Left colon (tissue), 2 donors: ENCODE measurements around the gene DRGX. TPM values are rescaled to one million over a fixed set of nuclear protein-coding genes. Genes with fewer than 3 reads are reported as not detected.

Source experiments
- ATAC-seq: fragments of 200-7000 bp; cut with Tn5 transposase; one replicate; pipeline ENCODE4 v1.9.1; 2020; ENCODE audit warnings: mild to moderate bottlenecking, moderate library complexity
- DNase-seq, 2 donors: peaks; one replicate each; pipeline ENCODE4 v3.0.0-alpha.2; 2020
- intact Hi-C, 2 donors: fragments of 100-400 bp; cut with DNase I in 1 of 2; cut with micrococcal nuclease in 1 of 2; formaldehyde crosslinking; loops; one replicate each; pipeline versions ENCODE4 v1.11.2 to v1.14.0; 2022; cut with DNase I, micrococcal nuclease
- total RNA-seq, 2 donors: library from RNA; stranded (reverse); fragmentation: NEBNext Ultra II Directional; extraction: Animal tissue kit (Norgen Biotek cat#: 25700); gene quantifications; one replicate each; pipeline ENCODE4 v1.2.1, GENCODE V29; 2021
- donor health status: DM: no; HTN: no; CAD: no.
- donor health status: DM: yes; HTN: yes; CAD: no.

The DRGX gene
- total RNA-seq, 2 donors from 2014 or later: 0.11 TPM; not detected in 1

DNA sequence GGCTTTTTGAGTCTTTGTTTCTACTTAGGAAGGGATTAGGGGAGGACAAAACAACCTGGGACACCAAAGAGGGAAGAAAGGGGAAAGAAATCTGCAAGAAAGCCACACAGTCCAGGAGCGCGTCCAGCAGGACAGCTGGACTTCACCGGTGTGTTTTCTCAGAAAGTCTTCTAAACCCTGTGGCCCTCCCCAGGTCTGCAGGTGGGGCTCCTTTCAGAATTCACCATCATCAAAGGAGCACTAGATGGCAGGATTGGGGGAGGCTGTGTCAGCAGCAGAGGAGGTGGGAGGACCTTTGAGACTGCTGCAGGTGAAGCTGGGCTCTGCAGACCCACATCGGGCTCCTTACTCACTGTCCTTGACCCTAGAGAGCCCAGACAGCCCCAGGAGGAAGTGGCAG lies 13.9 kb upstream of the DRGX start:
- DNase-seq: no peak
- no peak for ATAC-seq
- intact Hi-C loops: loop anchor here in 1 of 2 donors (10.0 kb wide), 1 partner anchor 105 kb away; no protein-coding TSS in a partner anchor

DNA sequence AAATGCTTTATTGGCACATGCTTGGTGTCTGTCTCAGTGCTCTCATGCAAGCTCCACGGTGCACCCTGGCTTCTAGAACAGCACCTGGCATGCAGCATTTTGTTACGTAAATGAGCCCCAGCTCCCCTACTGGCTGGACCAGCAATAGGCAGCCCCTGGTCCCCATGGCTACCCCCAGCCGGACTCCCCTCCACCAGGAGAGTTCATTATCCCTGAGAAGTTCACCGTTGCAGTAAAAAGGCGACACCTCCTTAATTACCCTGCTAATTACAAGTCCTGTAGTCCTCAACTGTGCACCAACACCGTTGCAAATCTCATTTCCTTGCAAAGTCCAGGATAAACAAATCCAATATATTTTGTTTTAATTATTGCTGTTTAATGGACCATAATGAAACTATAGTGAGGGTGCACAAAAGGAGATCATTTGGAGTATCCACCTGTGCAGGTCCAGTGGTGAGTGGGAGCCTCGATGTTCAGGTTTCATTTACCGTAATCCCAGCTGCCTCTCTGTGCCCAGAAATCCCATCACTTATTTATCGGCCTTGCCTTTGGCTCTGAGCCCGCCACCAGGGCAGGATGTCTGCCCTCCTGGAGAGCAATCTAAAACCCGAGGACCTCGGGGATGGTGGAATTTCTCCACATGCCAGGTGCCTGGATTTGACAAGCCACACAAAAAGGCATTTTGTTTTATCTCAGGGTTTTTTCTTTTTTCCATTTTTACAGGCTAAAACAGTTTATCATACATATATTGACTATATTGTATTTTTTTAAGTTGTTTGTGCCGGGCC lies 12.8 kb upstream of the DRGX start:
- DNase-seq (no peak), ATAC-seq (no peak)
- intact Hi-C loops: loop anchor here in 1 of 2 donors (10.0 kb wide), 1 partner anchor 106 kb away; no protein-coding TSS in a partner anchor

DNA sequence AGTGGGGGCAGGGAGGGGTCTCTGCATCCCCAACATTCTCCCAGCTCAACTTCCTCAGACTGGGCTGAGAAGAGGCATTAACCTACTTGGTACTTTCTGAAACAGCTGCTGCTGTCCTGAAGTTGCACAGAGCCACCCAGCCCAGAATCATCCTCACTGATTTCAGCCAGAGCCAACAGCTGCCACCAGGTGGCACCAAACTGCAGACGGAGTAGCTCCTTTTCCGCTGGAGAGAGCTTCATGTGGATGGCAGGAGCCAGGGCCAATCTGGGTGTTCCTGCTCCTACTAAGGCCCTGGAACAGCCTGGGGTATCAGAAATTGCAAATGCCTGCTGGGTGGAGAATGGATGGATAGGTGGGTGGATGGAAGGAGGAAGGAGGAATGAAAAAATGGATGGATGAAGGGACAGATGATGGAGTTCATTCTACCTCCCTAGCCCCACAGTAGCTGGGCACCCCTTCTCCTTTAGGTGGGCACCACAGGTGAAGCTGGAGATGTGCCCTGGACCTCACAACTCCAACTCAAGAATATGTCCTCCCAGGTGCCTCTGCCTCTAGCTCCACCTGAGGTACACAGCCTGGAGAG lies 11.8 kb upstream of the DRGX start:
- intact Hi-C loops: loop anchor here in 1 of 2 donors (10.0 kb wide), 1 partner anchor 107 kb away; no protein-coding TSS in a partner anchor
- ATAC-seq (peak; percentile 91), DNase-seq (peak; percentile 53 to 87)

DNA sequence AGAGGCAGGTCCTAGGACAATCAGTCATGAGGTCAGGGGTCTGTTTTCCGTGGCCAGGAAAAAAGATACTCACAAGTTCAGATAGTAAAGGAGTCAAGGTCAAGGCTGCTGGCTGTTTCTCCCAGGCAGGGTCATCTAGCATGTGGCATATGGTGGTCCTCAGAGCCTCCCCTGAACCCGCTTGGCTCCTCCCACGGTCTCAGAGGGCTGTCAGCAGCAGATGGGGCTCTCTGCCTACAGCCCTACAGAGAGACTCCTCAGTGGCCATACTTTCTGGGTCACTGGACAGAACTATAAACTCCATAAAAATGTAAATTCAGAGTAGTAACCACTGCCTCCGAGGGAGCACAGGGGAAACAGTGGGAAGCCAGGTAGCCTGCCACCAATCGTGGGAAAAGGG lies 11.3 kb upstream of the DRGX start:
- DNase-seq: no peak
- intact Hi-C loops: loop anchor here in 1 of 2 donors (10.0 kb wide), 1 partner anchor 108 kb away; no protein-coding TSS in a partner anchor
- ATAC-seq: no peak

DNA sequence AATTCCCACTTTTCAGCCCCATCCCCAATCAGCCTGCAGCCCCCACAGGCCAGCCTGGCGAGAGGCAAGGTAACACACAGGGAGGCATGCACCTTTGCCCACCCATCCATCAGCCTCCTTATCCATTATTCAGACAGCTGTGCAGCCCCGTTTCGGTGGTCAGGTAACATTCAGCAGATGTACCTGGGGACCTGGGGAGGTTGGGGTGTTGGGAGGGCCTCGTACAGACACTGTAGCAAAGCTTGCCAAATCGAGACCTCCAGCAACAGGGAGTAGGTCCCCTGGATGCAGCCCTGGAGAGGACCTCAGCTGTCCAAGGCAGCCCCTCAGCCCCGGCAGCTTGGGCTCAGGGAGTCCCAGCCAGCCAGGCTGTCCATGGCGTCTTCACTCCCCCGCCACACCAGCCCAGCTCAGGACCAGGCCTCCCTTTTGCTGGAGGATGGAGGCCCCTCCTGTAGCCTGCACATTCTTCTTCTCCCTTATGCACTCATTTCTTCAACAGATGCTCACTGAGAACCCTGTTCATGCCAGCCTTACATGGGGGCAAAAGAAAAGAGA lies 8.5 kb upstream of the DRGX start:
- intact Hi-C loops: loop anchor here in 1 of 2 donors (10.0 kb wide), 1 partner anchor 110 kb away; no protein-coding TSS in a partner anchor
- DNase-seq (no peak), ATAC-seq (no peak)

DNA sequence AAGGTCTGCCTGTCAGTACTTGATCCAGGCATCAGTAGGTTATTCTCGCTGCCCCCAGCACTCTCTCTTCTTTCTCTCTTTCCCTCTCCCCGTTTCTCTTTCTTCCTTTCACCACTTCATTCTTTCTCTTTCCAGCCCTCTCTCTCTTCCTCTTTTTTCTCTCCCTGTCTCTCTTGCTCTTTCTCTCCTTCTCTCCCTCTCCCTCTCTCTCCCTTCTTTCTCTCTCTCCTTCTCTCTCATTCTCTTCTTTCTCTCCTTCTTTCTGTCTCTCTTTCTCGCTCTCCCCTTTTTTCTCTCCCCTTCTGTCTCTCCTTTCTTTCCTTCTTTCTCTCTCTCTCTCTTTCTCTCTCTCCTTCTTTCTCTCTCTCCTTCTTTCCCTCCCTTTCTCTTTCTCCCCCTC lies 7.5 kb upstream of the DRGX start:
- no peak for ATAC-seq
- DNase-seq: no peak
- intact Hi-C loops: loop anchor here in 1 of 2 donors (10.0 kb wide), 1 partner anchor 111 kb away; no protein-coding TSS in a partner anchor

DNA sequence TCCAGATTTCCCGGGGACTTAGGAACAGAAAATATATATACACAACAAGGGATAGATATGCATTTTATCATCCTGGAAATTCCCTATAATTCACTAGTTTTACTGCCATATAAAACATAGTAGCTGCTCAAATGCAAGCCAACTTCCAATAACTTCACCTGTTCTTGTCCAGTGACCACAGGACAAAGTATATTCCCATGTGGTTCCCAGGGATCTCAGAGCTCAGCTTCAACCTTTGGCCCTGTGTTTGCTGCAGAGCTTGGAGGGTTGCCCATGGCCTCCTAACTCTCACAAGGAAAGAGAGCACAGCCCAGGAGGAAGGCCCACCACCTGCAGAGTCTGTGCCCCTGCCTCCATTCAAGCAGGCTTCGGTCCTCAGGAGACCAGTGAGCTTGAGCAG lies 4.5 kb upstream of the DRGX start:
- ATAC-seq (peak; percentile 81), DNase-seq (peak in 1 of 2 donors; percentile 24)
- intact Hi-C loops: loop anchor here in 1 of 2 donors (10.0 kb wide), 1 partner anchor 114 kb away; no protein-coding TSS in a partner anchor

DNA sequence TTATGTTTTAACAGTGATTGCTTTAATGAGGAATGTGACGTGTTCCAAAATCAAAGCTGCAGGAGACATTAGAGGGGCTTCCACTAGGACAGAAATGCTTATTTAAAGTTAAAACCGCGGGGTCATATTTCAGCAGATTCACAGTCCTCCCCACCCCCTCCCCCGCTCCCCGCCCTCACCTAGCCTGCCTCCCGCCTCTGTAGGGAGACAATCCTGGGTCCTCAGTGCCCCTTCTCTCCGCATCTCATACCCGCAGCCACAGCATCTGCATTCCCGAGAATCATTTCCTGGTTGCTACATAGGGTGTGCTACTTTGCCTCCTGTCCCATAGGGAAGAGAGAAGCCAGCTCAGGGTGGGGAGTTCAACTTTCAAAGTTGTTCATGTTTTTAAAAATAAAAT lies 3.1 kb upstream of the DRGX start:
- intact Hi-C loops: no loop called here
- ATAC-seq: no peak

DNA sequence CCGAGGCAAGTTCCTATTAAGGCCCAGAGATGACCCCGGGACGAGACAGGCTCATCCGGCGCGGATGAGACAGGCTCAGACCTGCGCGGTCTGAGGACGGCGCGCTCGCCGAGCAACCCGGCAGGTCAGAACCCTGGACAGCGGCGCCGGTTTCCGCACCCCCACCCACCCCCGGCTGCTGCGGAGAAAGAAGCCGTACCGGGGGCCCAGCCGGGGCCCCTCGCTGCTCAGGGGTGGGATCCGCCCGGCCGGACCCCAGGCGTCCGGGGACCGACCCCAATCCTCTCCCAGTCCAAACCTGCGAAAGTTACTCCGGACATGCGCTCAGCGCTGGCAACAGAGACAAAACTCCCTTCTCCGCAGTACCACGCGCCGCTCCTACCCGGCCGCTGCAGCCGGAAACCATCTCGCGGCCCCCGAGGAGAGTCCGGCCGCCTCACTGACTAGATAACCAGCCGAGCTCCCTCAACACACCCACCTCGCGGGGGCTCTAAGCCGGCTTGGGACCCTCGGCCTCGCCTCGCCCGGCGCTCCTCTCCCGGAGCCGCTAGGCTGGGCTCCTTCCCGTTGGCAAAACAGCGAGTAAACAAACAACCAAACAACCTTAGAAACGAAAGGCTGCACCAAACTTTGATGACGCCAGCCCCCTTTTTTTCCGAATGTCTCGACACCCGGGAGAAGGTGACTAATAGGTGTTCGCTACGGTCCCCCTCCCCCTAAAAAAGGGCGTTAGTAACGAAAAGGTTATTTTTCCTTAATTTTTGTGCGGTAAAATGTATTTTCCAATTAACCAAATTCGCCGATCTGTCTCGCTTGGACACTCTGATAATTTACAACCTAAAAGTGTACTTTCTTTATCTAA lies 2.3 kb upstream of the DRGX start:
- DNase-seq (peak in 1 of 2 donors; percentile 61), ATAC-seq (peak; percentile 83)
- intact Hi-C loops: no loop called here

More for the DNA sequence above, 3.1 kb upstream of the DRGX start:
- no peak for DNase-seq

DNA sequence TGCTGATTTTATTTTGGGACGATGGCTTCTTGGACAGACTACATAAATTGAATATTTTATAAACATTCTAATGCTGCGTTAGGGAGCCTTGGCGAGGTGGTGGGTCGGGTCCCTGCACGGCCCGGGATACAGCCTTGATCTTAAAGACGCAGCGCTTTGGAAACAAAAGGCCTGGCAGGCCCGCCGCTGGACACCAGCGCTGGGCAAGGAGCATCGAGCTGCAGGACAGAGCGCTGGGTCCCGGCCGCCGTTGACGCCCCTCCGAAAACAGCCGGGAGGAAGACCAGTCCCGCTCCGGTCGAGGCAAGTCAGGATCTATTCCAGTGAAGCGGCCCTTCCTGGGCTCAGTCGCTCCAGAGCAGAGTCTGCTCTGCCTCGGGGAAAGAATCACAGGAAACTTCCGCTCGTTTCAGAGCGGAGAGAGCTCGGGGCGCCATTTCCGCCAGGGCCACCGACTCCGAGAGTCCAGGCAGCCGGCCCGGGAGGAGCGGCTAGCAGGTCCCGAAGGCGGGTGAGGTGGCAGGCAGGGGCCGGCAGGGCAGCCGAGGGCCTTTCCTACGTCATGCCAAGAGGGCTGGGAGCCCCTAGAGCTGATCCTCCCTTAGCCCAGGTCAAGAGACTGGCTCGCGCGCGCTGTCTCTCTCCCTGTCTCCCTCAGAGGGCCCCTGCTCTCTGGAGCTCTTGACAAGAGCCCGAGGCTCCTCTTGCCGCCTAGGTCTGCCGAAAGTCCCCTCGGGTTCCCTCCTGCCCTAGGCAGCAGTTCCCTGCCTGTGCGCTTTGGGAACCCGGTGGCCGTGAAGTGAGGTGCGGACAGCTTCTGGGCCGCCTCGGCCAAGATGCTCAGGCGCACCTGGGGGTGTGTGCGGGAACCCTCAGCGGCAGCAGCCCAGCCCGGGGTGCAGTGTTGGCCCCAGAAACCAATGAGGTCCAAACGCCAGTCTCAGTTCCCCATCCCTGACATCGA lies 1.4 kb upstream of the DRGX start:
- ATAC-seq (peak; percentile 3), DNase-seq (no peak)
- intact Hi-C loops: no loop called here

DNA sequence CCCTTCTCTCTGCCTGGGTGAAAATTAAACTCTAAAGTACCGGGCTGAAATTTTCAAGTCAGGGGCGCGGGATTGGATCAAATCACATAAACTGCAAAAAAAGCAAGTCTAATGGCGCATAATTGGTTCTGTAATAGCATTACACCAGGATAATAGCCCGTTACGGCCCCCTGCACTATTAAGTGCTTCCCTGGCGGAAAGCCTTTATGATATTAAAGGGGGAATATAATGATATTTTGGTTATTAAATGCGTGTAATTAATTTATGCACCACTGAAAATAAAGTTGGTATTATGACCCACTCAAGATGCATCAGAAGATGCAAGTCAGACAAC lies 744 bp upstream of the DRGX start:
- DNase-seq (no peak), ATAC-seq (no peak)
- intact Hi-C loops: no loop called here

DNA sequence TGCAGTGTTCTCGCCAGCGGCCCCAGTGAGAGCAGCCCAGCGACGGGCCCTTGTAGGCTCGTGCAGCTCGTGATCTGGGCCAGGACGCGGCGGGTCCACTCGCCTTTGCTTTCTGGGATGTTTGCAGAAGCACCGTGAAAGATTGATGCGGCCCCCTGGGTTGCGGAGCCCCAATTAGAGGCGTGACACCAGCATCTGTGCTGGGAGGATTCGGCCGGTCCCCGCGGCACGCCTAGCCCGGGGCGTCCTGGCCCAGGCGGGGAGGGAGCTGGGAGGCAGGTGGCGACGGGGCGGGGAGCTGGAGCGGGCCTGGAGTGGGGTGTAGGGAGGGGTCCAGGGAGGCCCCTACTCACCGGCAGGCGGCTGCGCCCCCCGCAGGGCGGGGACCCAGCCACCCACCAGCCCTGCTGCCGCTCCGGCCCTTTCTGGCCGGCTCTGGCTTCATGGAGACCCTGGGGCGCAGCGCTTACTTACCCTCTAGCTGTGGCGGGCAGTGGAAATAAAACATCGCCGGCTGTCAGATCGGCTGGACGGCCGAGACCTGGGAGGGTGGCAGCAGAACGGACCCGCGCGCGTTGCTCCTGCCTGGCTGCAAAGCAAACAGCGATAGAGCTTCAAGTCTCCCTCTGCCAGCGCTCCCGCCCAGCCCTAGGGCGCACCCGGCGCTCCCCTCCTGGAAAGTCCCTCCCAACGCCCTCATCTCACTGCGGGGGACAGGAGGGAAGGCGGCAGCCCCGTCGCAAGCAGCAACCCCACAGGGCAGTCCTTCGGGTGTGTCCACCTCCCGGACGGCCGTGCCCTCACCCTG lies 752 bp downstream of the DRGX start:
- no peak for DNase-seq
- ATAC-seq: peak; percentile 30
- intact Hi-C loops: no loop called here

DNA sequence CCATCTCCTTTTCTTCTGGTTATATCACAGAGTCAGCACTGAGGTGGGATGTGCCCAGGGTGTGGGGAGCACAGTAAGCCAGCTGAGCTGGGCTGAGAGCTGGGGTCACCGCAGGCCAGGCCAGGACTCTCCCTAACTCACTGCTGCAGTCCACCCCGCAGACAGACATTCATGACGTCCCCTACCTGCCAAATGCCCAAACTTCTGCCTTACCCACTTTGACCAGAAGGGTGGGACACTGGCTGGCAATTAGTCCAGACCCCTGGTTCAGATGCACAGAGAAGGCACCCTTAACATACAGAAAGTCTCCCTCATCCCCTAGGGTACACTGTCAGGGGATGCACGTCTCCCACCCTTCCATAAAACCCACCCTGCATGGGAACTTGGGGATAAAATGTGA lies 2.1 kb downstream of the DRGX start:
- intact Hi-C loops: no loop called here
- DNase-seq (no peak), ATAC-seq (no peak)

DNA sequence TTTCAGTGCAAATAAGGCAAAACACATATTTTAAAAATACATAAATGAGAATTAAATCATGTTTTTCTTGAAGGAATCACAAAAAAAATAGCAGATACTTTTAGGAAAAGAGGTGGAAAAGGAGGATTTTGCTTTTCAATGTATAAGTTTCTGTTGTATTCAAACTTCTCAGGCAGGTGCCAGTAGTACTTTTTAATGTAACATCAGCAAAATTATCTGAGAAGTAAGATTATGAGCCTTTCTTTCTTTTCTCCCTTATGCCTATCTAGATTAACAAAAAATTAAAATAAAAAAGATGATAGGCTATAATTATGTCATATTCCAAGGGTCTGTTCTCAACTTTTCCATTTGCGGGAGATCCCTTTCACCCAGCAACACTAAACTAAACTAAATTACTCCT lies 2.6 kb downstream of the DRGX start:
- intact Hi-C loops: no loop called here
- no peak for DNase-seq
- ATAC-seq: no peak

DNA sequence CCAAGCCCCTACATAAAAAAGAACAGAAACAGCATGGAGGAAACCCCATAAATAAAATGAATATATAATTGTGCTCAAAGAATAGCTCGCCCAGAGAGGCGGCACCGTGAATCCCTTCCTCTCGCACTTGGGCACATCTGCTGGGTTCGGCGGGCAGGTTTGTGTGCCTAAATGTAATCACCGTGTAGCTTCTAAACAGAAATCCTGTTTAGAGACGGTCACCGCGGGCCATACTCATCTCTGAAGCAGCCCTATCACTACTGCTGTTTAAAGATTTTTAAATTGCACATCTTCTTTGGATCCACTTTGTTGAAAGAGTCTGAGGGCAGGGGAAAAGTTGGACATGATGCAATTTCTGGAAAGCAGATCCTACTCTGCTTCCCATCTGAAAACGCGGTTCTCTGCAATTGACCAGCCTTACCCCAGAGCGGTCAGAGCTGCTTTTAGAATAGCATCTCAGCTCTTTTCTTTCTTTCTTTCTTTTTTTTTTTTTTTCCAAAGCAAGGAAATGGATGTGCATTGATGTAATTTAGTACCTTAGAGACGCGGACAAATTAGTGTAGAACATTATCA lies 6.4 kb downstream of the DRGX start:
- intact Hi-C loops: no loop called here

DNA sequence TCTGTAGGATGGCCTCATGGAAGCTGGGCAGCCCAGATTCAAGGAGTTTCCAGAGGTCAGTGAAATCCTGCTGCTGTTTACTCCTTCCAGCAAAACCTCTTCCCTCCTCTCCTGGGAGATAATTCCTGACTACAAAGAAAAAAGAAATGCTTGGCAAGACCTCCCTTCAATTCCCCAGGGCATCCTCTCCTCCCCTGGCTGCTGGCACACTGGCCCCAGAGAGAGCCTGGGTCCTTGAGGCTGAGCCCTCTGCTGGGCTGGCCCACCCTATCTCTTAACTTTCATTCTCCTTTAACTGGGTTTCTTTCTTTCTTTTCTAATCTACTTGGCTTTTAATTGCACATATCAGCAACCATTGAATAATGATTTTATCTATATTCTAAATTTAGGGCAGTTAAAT lies 7.7 kb downstream of the DRGX start:
- DNase-seq (no peak), ATAC-seq (no peak)
- intact Hi-C loops: no loop called here

More for the DNA sequence above, 6.4 kb downstream of the DRGX start:
- ATAC-seq: no peak
- DNase-seq: no peak

DNA sequence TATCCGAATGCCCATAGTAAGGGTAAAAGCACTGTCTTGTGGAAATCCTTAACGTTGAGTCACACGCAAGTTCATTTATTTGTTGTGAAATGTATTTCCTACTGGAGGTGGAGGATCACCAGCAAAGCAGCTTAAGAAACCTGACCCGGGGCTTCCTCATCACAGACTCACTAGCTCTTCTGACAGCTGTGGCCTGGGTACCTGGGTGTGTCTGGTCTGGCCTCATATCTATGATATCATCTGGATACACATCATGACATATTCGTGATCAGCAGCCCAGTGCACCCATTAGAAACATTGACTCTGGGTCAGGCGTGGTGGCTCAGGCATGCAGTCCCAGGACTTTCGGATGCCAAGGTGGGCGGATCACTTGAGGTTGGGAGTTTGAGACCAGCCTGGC lies 8.8 kb downstream of the DRGX start:
- ATAC-seq (no peak), DNase-seq (no peak)
- intact Hi-C loops: no loop called here
